ENCODE measurements around the gene TGFB1. TPM values are rescaled to one million over a fixed set of nuclear protein-coding genes. Genes with fewer than 3 reads are reported as not detected.

Gene TGFB1
- total and polyA plus RNA-seq, 9 of the 15 experiments (the other 6 are each of a cell fraction or from before 2014, with no cell fraction given), result 0.24 to 159 (median 17.2) TPM

GRCh38 chr19:41367848-41368301 is 14.2 kb upstream of the TGFB1 start (continued):
- TF ChIP-seq ARID3A (IDR thresholded peaks at IDR 0.05; ENCODE audit: borderline replicate concordance, low read depth, low read length) (0 out of 2 replicates have a peak, but pooled peaks have one; percentile 53), JUNB (CRISPR knock-in tag; conservative IDR thresholded peaks at IDR 0.05) (no peak), ZNF695 (CRISPR knock-in tag; IDR thresholded peaks at IDR 0.05) (no peak), MAFF (IDR thresholded peaks at IDR 0.05; ENCODE audit: low read length) (peak; percentile 72), SMARCE1 (IDR thresholded peaks at IDR 0.05) (peak; percentile 94), E2F8 (IDR thresholded peaks at IDR 0.05; ENCODE audit: low read depth, partially characterized antibody) (peak; percentile 17), SFPQ (IDR thresholded peaks at IDR 0.05; ENCODE audit: low read depth, low read length) (no peak), CBFB (CRISPR knock-in tag; IDR thresholded peaks at IDR 0.05) (no peak), RUNX1 (IDR thresholded peaks at IDR 0.05; ENCODE audit: low read depth) (no peak), HMBOX1 (IDR thresholded peaks at IDR 0.05) (peak; percentile 57; the same call in 1 of the 2 replicates), CTCF (IDR thresholded peaks at IDR 0.05 in 2 of 3, conservative IDR thresholded peaks at IDR 0.05 in 1 of 3; ENCODE audit: insufficient read depth in 2 of 3, low read depth in 1 of 3, low read length in 3 of 3) (no peak), ESRRA (IDR thresholded peaks at IDR 0.05; ENCODE audit: borderline replicate concordance, low read depth) (no peak), ZNF311 (CRISPR knock-in tag; IDR thresholded peaks at IDR 0.05) (no peak), ZNF655 (CRISPR knock-in tag; IDR thresholded peaks at IDR 0.05) (no peak), NCOA6 (IDR thresholded peaks at IDR 0.05) (no peak), NR2C2 (CRISPR knock-in tag; IDR thresholded peaks at IDR 0.05) (no peak), NR2C2 (tag; IDR thresholded peaks at IDR 0.05) (peak; percentile 71), MECOM (CRISPR knock-in tag; IDR thresholded peaks at IDR 0.05) (no peak)
